OCI-M2 (cell line): ENCODE measurements around the gene WWOX.

Source experiments
- DNase-seq: peaks from one replicate; lab custom pipeline; 2025; ENCODE audit not compliant: unreplicated experiment; lab: John Stamatoyannopoulos, UW

WWOX gene

GRCh38 chr16:78326731-78327130 lies 227.3 kb downstream of the WWOX start:
- no peak for DNase-seq

GRCh38 chr16:78331731-78332130 lies 232.3 kb downstream of the WWOX start:
- no peak for DNase-seq

GRCh38 chr16:78333808-78334207 lies 234.4 kb downstream of the WWOX start:
- DNase-seq: no peak

GRCh38 chr16:78340590-78340989 lies 241.1 kb downstream of the WWOX start:
- no peak for DNase-seq

GRCh38 chr16:78348068-78348467 lies 248.6 kb downstream of the WWOX start:
- no peak for DNase-seq

- DNase-seq: no peak
These were observed 249.4 kb downstream of the WWOX start for GRCh38 chr16:78348886-78349285.

- no peak for DNase-seq
These were observed 252.7 kb downstream of the WWOX start for GRCh38 chr16:78352184-78352583.

GRCh38 chr16:78353640-78354275 lies 254.3 kb downstream of the WWOX start:
- DNase-seq: no peak

GRCh38 chr16:78362524-78363135 lies 263.2 kb downstream of the WWOX start:
- no peak for DNase-seq

- no peak for DNase-seq
These were observed 264.5 kb downstream of the WWOX start for GRCh38 chr16:78363843-78364555.

- no peak for DNase-seq
These were observed 265.1 kb downstream of the WWOX start for GRCh38 chr16:78364556-78364880.

- no peak for DNase-seq
These were observed 265.9 kb downstream of the WWOX start for GRCh38 chr16:78365366-78365765.

- DNase-seq: no peak
These were observed 269.0 kb downstream of the WWOX start for GRCh38 chr16:78368121-78369102.

GRCh38 chr16:78372277-78372676 lies 272.8 kb downstream of the WWOX start:
- DNase-seq: no peak

- DNase-seq: no peak
These were observed 275.7 kb downstream of the WWOX start for GRCh38 chr16:78375055-78375679.

GRCh38 chr16:78376452-78376851 lies 277.0 kb downstream of the WWOX start:
- DNase-seq: no peak

- no peak for DNase-seq
These were observed 277.9 kb downstream of the WWOX start for GRCh38 chr16:78377312-78377711.

GRCh38 chr16:78381060-78381459 lies 281.6 kb downstream of the WWOX start:
- no peak for DNase-seq

- no peak for DNase-seq
These were observed 283.7 kb downstream of the WWOX start for GRCh38 chr16:78383118-78383517.

- DNase-seq: no peak
These were observed 285.8 kb downstream of the WWOX start for GRCh38 chr16:78385086-78385805.
